Kidney (tissue), 14 donors: ENCODE data around the gene ZNF234. TPM values are rescaled to one million over a fixed set of nuclear protein-coding genes. Genes with fewer than 3 reads are reported as not detected.
"Not testable (repeated sequence)": the region's sequence is repeated elsewhere in the genome, so short reads cannot be mapped to it uniquely, and the experiment has no call there.

Experiments
- DNase-seq, 5 donors: peaks; one replicate each; pipeline ENCODE4 v3.0.0-alpha.2; 2013 to 2020
- FAIRE-seq: peaks from 2 replicates; lab custom pipeline; 2012; peaks lifted over from hg19 to GRCh38; lab: Jason Lieb, UNC
- H3K27ac ChIP-seq, 2 donors: one replicate each; pipeline ENCODE4 v1.7.0; 2013; ENCODE audit warnings: low read depth in 2 of 2, low read length in 2 of 2, inconsistent platforms in 1 of 2
- H3K27me3 ChIP-seq: one replicate; pipeline ENCODE4 v1.7.1; 2013; ENCODE audit warnings: low read length, inconsistent platforms; ENCODE audit not compliant: control insufficient read depth, insufficient read depth
- H3K36me3 ChIP-seq, 3 donors: one replicate each; pipeline versions ENCODE4 v1.7.0 to v1.7.1; 2013; ENCODE audit warnings: low read length in 3 of 3, control low read depth in 1 of 3, inconsistent platforms in 1 of 3; ENCODE audit not compliant: insufficient read depth in 3 of 3, control insufficient read depth in 2 of 3
- H3K4me1 ChIP-seq, 3 donors: one replicate each; pipeline versions ENCODE4 v1.7.0 to v1.7.1; 2013; ENCODE audit warnings: low read length in 3 of 3, inconsistent platforms in 1 of 3, low read depth in 1 of 3; ENCODE audit not compliant: control insufficient read depth in 2 of 3, insufficient read depth in 2 of 3
- H3K4me3 ChIP-seq, 3 donors: one replicate each; pipeline versions ENCODE4 v1.7.0 to v1.8.1; 2013; ENCODE audit warnings: low read length in 3 of 3, control low read depth in 1 of 3, inconsistent platforms in 1 of 3
- H3K9ac ChIP-seq, 3 donors: one replicate each; pipeline versions ENCODE4 v1.7.0 to v1.7.1; 2013; ENCODE audit warnings: low read length in 3 of 3, control low read depth in 1 of 3, inconsistent platforms in 1 of 3
- H3K9me3 ChIP-seq, 3 donors: one replicate each; pipeline versions ENCODE4 v1.7.0 to v1.7.1; 2013; ENCODE audit warnings: low read length in 3 of 3, control low read depth in 1 of 3, inconsistent platforms in 1 of 3; ENCODE audit not compliant: control insufficient read depth in 2 of 3, insufficient read depth in 1 of 3
- CTCF ChIP-seq: IDR thresholded peaks from 3 replicates; pipeline ENCODE4 v1.5.1; 2012; ENCODE audit warnings: mild to moderate bottlenecking, moderate library complexity, borderline replicate concordance; ENCODE audit not compliant: insufficient read depth; ENCODE audit errors: extremely low read depth
- intact Hi-C: fragments of 100-400 bp; cut with DNase I; formaldehyde crosslinking; loops from one replicate; pipeline ENCODE4 v1.11.1; 2022
- polyA plus RNA-seq: library from polyadenylated mRNA; stranded (reverse); fragments of 350-450 nt; fragmentation: Illumina TruSeq; extraction: RNeasy Lipid Tissue Mini Kit (QIAGEN cat#74804); gene quantifications from one replicate; pipeline ENCODE4 v1.2.3, GENCODE V29; 2014; ENCODE audit warnings: low read depth, low replicate concordance; ENCODE audit not compliant: insufficient read depth
- total RNA-seq: library from RNA; stranded (reverse); fragmentation: NEBNext Ultra II Directional; extraction: Animal tissue kit (Norgen Biotek cat#: 25700); gene quantifications from one replicate; pipeline ENCODE4 v1.2.1, GENCODE V29; 2021
- donor health status: control.
- donor health status: control.
- donor health status: control.
- donor health status: control.
- donor health status: control.
- donor health status: DM: yes; HTN: yes; CAD: no.
- donor health status: Normal renal cell carcinoma (clear cell type).

Gene ZNF234
- total and polyA plus RNA-seq, 2 donors from 2014 or later, result 3.2 to 13.8 TPM

GRCh38 chr19:44112802-44113137, 28.6 kb upstream of the ZNF234 start:
- H3K27me3 ChIP-seq, result no peaks in the 10 kb centered on the region
- intact Hi-C loops, result no loop called here
- DNase-seq, result no peak
- H3K9ac ChIP-seq, result peak overlapping the region; percentile 18 to 98 (median 80)
- no peak for TF ChIP-seq CTCF
- H3K36me3 ChIP-seq, result peaks cover 0 to 9% (median 5%) of the 10 kb centered on the region in 3 donors
- peak overlapping the region; percentile 93 to 98 (median 95) for H3K4me3 ChIP-seq
- H3K4me1 ChIP-seq, result peaks cover 0 to 6% (median 3%) of the 10 kb centered on the region in 3 donors
- no peak overlapping the region for H3K27ac ChIP-seq
- no peak for FAIRE-seq
- H3K9me3 ChIP-seq, result peaks cover 3 to 18% (median 5%) of the 10 kb centered on the region in 3 donors

GRCh38 chr19:44113138-44113783, 28.1 kb upstream of the ZNF234 start, which contains the start of gene ZNF225:
TSS of gene ZNF225 (plus strand) at chr19:44113399. CDS start at chr19:44115828, 2,429 bp downstream.
- Histone ChIP-seq H3K4me3 (peak within 1 kb of the TSS; percentile 93 to 98 (median 95)), H3K9me3 (peaks cover 0 to 13% (median 2%) of the 10 kb centered on the region in 3 donors), H3K27ac (peak within 1 kb of the TSS; percentile 38 to 52), H3K27me3 (no peaks in the 10 kb centered on the region), H3K36me3 (peaks cover 0 to 12% (median 8%) of the 10 kb centered on the region in 3 donors), H3K9ac (peak within 1 kb of the TSS; percentile 71 to 98 (median 89)), H3K4me1 (peaks cover 0 to 6% (median 3%) of the 10 kb centered on the region in 3 donors)
- intact Hi-C loops, result no loop called here
- DNase-seq (peak; percentile 97 to 100 (median 98)), FAIRE-seq (peak; percentile 98)
- no peak for TF ChIP-seq CTCF

- TF ChIP-seq CTCF, result no peak
- FAIRE-seq, result no peak
- intact Hi-C loops, result no loop called here
- DNase-seq, result peak in 2 of 5 donors; percentile 58 to 69
- Histone ChIP-seq H3K36me3 (peaks cover 0 to 15% (median 12%) of the 10 kb centered on the region in 3 donors), H3K4me3 (peak overlapping the region; percentile 93 to 98 (median 95)), H3K27me3 (no peaks in the 10 kb centered on the region), H3K9ac (peak overlapping the region; percentile 13 to 98 (median 89)), H3K27ac (peak overlapping the region; percentile 38 to 52), H3K4me1 (peaks cover 0 to 6% (median 3%) of the 10 kb centered on the region in 3 donors), H3K9me3 (peaks cover 0 to 10% (median 0%) of the 10 kb centered on the region in 3 donors)
These were observed 27.5 kb upstream of the ZNF234 start for GRCh38 chr19:44113784-44114390.

- intact Hi-C loops, H3K27ac ChIP-seq, FAIRE-seq, H3K9me3 ChIP-seq, H3K4me1 ChIP-seq, H3K9ac ChIP-seq, DNase-seq, H3K4me3 ChIP-seq, H3K27me3 ChIP-seq: not testable (repeated sequence)
- H3K36me3 ChIP-seq, result peaks cover 6 to 28% (median 24%) of the 10 kb centered on the region in 3 donors
These were observed 20.2 kb upstream of the ZNF234 start for GRCh38 chr19:44121162-44121561.
